ENCODE results near the gene KLHL6. TPM values are rescaled to one million over a fixed set of nuclear protein-coding genes. Genes with fewer than 3 reads are reported as not detected.

Gene KLHL6
- total RNA-seq, 1 experiment from 2014 or later, result not detected

DNA sequence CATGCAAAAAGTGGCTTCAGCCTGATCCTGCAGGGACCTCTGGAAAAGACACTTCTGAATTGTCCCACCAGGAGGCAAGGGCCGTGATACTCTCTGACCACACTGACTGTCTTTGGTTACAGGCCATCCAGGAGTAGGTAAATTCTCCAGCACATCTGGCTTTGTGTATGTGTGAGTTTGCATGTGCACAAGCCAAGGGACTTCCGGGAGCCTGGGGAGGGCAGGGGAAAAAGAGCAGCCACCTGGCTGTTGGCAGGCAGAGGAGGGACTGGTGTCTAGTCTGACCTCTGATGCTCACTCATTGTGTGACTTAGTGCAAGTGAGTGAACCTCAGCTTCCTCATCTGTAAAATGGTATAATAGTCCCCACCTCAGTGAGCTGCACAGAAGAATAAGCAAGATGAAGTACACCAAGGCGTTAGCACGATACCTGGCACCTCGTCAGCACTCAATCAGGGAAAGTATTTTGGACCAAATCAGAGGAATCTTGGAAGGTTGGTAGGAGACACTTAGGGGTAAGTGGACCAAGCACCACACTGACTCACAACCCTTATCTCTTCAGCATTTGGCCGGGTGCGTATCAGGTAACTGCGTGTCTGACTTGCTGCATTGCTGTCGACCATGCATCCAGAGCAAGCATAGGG lies 19.1 kb downstream of the KLHL6 start:
- Histone ChIP-seq H2BK20ac (ENCODE audit: low read depth, low read length, poor library complexity, severe bottlenecking) (no peak overlapping the region), H4K91ac (ENCODE audit: insufficient read length, low read depth, low read length) (no peak overlapping the region), H3K79me2 (ENCODE audit: insufficient read depth, low read length) (no peaks in the 10 kb centered on the region), H3K79me1 (ENCODE audit: insufficient read depth, low read depth, low read length, poor library complexity, severe bottlenecking) (no peaks in the 10 kb centered on the region), H2BK12ac (ENCODE audit: insufficient read length, low read depth, low read length) (no peak overlapping the region), H3K23me2 (ENCODE audit: insufficient read length, low read depth, low read length, poor library complexity, severe bottlenecking) (no peaks in the 10 kb centered on the region), H3T11ph (ENCODE audit: low read length) (no peak overlapping the region), H4K5ac (ENCODE audit: insufficient read length, low read depth, low read length) (no peak overlapping the region), H2AK5ac (ENCODE audit: insufficient read length, low read length) (no peak overlapping the region), H3K56ac (ENCODE audit: insufficient read length, low read depth, low read length) (no peak overlapping the region), H3K14ac (ENCODE audit: insufficient read depth, low read length) (no peak overlapping the region), H3K27ac (ENCODE audit: insufficient read length, low read depth, low read length) (no peak overlapping the region), H3K23ac (ENCODE audit: insufficient read length, low read depth, low read length) (no peak overlapping the region), H2BK5ac (ENCODE audit: insufficient read length, low read length) (no peak overlapping the region), H2BK120ac (ENCODE audit: low read depth, low read length, poor library complexity, severe bottlenecking) (no peak overlapping the region), H3K9ac (ENCODE audit: extremely low read depth, insufficient read length, low read length) (no peak overlapping the region), H3K18ac (ENCODE audit: insufficient read length, low read depth, low read length) (no peak overlapping the region), H3K9me3 (ENCODE audit: control insufficient read depth, low read depth, low read length) (no peaks in the 10 kb centered on the region), H3K4me2 (ENCODE audit: insufficient read depth, insufficient read length, low read length) (no peak overlapping the region), H3K27me3 (ENCODE audit: insufficient read depth, low read length) (no peaks in the 10 kb centered on the region), H2AFZ (ENCODE audit: low read length) (no peak overlapping the region), H4K8ac (replicated peaks; ENCODE audit: insufficient read length, low read depth, low read length) (no peak overlapping the region), H3K4ac (ENCODE audit: low read depth, low read length) (no peak overlapping the region), H4K20me1 (ENCODE audit: control insufficient read depth, insufficient read depth, insufficient read length) (no peaks in the 10 kb centered on the region), H2BK15ac (ENCODE audit: low read depth, low read length) (no peak overlapping the region), H3K4me1 (ENCODE audit: insufficient read depth, low read length) (0 out of 2 replicates have a peak, but pooled peaks cover 2% of the 10 kb centered on the region)
- peaks cover 42 to 46% of the 10 kb centered on the region in 2 experiments for H3K4me1 Mint-ChIP-seq
- WGBS (ENCODE audit: extremely low coverage, insufficient read length, low lambda C conversion rate), result no CpG with 5 or more reads among the region's 9 CpGs
- DNase-seq, result no peak
- no peaks in the 10 kb centered on the region for H3K9me3 Mint-ChIP-seq
- peaks cover 18% of the 10 kb centered on the region for H3K27me3 Mint-ChIP-seq (ENCODE audit: low read depth)
- H3K27ac Mint-ChIP-seq, result no peak overlapping the region; a peak in 1 of 7 replicates
- TF ChIP-seq, protein P1, sequence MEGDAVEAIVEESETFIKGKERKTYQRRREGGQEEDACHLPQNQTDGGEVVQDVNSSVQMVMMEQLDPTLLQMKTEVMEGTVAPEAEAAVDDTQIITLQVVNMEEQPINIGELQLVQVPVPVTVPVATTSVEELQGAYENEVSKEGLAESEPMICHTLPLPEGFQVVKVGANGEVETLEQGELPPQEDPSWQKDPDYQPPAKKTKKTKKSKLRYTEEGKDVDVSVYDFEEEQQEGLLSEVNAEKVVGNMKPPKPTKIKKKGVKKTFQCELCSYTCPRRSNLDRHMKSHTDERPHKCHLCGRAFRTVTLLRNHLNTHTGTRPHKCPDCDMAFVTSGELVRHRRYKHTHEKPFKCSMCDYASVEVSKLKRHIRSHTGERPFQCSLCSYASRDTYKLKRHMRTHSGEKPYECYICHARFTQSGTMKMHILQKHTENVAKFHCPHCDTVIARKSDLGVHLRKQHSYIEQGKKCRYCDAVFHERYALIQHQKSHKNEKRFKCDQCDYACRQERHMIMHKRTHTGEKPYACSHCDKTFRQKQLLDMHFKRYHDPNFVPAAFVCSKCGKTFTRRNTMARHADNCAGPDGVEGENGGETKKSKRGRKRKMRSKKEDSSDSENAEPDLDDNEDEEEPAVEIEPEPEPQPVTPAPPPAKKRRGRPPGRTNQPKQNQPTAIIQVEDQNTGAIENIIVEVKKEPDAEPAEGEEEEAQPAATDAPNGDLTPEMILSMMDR (conservative IDR thresholded peaks at IDR 0.05), result no peak
- H3K36me3 Mint-ChIP-seq (ENCODE audit: insufficient read depth in 1 of 3, low read depth in 3 of 3), result no peaks in the 10 kb centered on the region
- H3K4me3 Mint-ChIP-seq, result no peak overlapping the region

Measured in H9 (cell line).